K562 (cell line): ENCODE measurements around the gene NR1D2. TPM values are rescaled to one million over a fixed set of nuclear protein-coding genes. Genes with fewer than 3 reads are reported as not detected.

Experiments used
- ATAC-seq: fragments of 200-7000 bp; cut with Tn5 transposase; 3 replicates; pipeline ENCODE4 v1.9.1; 2020; ENCODE audit warnings: moderate library complexity
- BruUV-seq: library from RNA; stranded (reverse); fragments of 400-500 nt; replicated peaks from 2 replicates; lab custom pipeline; 2021; lab: Mats Ljungman, UMichigan
- CTCF ChIA-PET: fragments of 300-600 bp; formaldehyde crosslinking; extraction: SDS; loops from one replicate; lab custom pipeline; 2021; ENCODE audit warnings: low intra/inter-chr PET ratio; lab: Yijun Ruan, JAX
- POLR2A ChIA-PET: fragments of 300-600, 350-650 bp; sonication (Branson Sonifier 250); formaldehyde crosslinking; extraction: SDS; loops from one replicate; lab custom pipeline; 2021; ENCODE audit warnings: antibody characterized with exemption, inconsistent platforms; lab: Yijun Ruan, JAX
- DNase-seq, 4 experiments: peaks; one replicate each; pipeline versions ENCODE4 v3.0.0 to v3.0.0-alpha.2; 2011 to 2018; ENCODE audit warnings: low spot score in 3 of 4, mixed read lengths in 3 of 4; ENCODE audit errors: extremely low read depth in 1 of 4
- FAIRE-seq: peaks from 2 replicates; lab custom pipeline; 2011; peaks lifted over from hg19 to GRCh38; lab: Jason Lieb, UNC
- H2AFZ ChIP-seq: 2 replicates; pipeline ENCODE4 v1.6.0; 2011; ENCODE audit warnings: low read depth, low read length, control low read depth, inconsistent platforms
- H3K27ac ChIP-seq: fragments of 200-600 bp; 3 replicates; pipeline ENCODE4 v1.8.0; 2011; ENCODE audit warnings: low read depth, mild to moderate bottlenecking, control low read depth, inconsistent platforms, low read length, moderate library complexity, mixed read lengths; ENCODE audit errors: extremely low read depth
- H3K27me3 ChIP-seq, 2 experiments: fragments of 300-600 bp in 1 of 2; 2 replicates in 1 of 2; 3 replicates in 1 of 2; pipeline versions ENCODE4 v1.6.0 to v1.8.0; 2011; ENCODE audit warnings: inconsistent platforms in 2 of 2, low read length in 2 of 2, mild to moderate bottlenecking in 1 of 2, mixed read lengths in 1 of 2, moderate library complexity in 1 of 2; ENCODE audit not compliant: control insufficient read depth in 2 of 2, insufficient read depth in 2 of 2
- H3K36me3 ChIP-seq: fragments of 300-600 bp; 3 replicates; pipeline ENCODE4 v1.8.0; 2011; ENCODE audit warnings: mild to moderate bottlenecking, low read length, inconsistent platforms; ENCODE audit not compliant: control insufficient read depth, insufficient read depth
- H3K4me1 ChIP-seq, 2 experiments: fragments of 200-600 bp in 1 of 2; replicated peaks in 1 of 2; 2 replicates in 1 of 2; 3 replicates in 1 of 2; pipeline versions ENCODE4 v1.5.1 to v1.8.0; 2011; ENCODE audit warnings: inconsistent platforms in 2 of 2, low read length in 2 of 2, mild to moderate bottlenecking in 1 of 2, mixed read lengths in 1 of 2, moderate library complexity in 1 of 2; ENCODE audit not compliant: control insufficient read depth in 2 of 2, insufficient read depth in 2 of 2
- H3K4me2 ChIP-seq: 2 replicates; pipeline ENCODE4 v1.6.1; 2011; ENCODE audit warnings: low read length, control low read depth, inconsistent platforms, mixed read lengths; ENCODE audit not compliant: insufficient read depth
- H3K4me3 ChIP-seq: fragments of 200-600 bp; sonication (generic), shearing (Covaris generic); 2 replicates; pipeline ENCODE4 v1.5.1; 2016; ENCODE audit warnings: control low read depth, inconsistent platforms
- H3K79me2 ChIP-seq: fragments of 200-600 bp; 3 replicates; pipeline ENCODE4 v1.8.0; 2011; ENCODE audit warnings: low read length, inconsistent platforms; ENCODE audit not compliant: control insufficient read depth, insufficient read depth
- H3K9ac ChIP-seq, 2 experiments: 2 replicates each; pipeline versions ENCODE4 v1.6.0 to v1.6.1; 2011; ENCODE audit warnings: low read depth in 2 of 2, low read length in 2 of 2, control low read depth in 1 of 2, inconsistent platforms in 1 of 2, mild to moderate bottlenecking in 1 of 2, mixed read lengths in 1 of 2; ENCODE audit not compliant: insufficient read depth in 1 of 2
- H3K9me1 ChIP-seq: one replicate; pipeline ENCODE4 v1.6.0; 2011; ENCODE audit warnings: inconsistent platforms, mild to moderate bottlenecking, low read length, moderate library complexity; ENCODE audit not compliant: control insufficient read depth, insufficient read depth
- H3K9me3 ChIP-seq: replicated peaks from 2 replicates; pipeline ENCODE4 v1.5.1; 2011; ENCODE audit warnings: low read depth, low read length, inconsistent platforms; ENCODE audit not compliant: control insufficient read depth, insufficient read depth
- H4K20me1 ChIP-seq: replicated peaks from 2 replicates; pipeline ENCODE4 v1.6.1; 2011; ENCODE audit warnings: low read length, inconsistent platforms, mixed read lengths; ENCODE audit not compliant: control insufficient read depth, insufficient read depth
- CAMTA2 ChIP-seq: fragments of 250-450 bp; sonication (Bioruptor Pico); conservative IDR thresholded peaks from 2 replicates; pipeline ENCODE4 v1.5.1; 2022
- EHMT2 ChIP-seq: fragments of 450-650 bp; IDR thresholded peaks from 2 replicates; pipeline ENCODE4 v1.6.1; 2018; ENCODE audit warnings: antibody characterized with exemption
- ESRRB ChIP-seq: fragments of 250-450 bp; sonication (Bioruptor Pico); IDR thresholded peaks from 2 replicates; pipeline ENCODE4 v1.5.0; 2020; ENCODE audit warnings: mild to moderate bottlenecking, moderate library complexity, borderline replicate concordance
- HEY1 ChIP-seq: fragments of 250-450 bp; sonication (Bioruptor Pico); IDR thresholded peaks from 2 replicates; pipeline ENCODE4 v1.5.0; 2020; ENCODE audit warnings: mild to moderate bottlenecking, moderate library complexity, borderline replicate concordance
- HNRNPH1 ChIP-seq: fragments of 200-400 bp; formaldehyde crosslinking; optimal IDR thresholded peaks from 2 replicates; pipeline ENCODE3; 2017; ENCODE audit warnings: low read depth, mild to moderate bottlenecking, low read length, moderate library complexity
- ILF3 ChIP-seq: fragments of 450-650 bp; IDR thresholded peaks from 2 replicates; pipeline ENCODE4 v1.6.1; 2018; ENCODE audit warnings: antibody characterized with exemption, mild to moderate bottlenecking, moderate library complexity, borderline replicate concordance
- KDM1A ChIP-seq, 2 experiments: fragments of 450-650 bp; IDR thresholded peaks; 2 replicates each; pipeline ENCODE4 v1.6.1; 2016; ENCODE audit warnings: mild to moderate bottlenecking in 2 of 2
- KDM4B ChIP-seq, 2 experiments: fragments of 450-650 bp in 1 of 2; sonication (generic) in 1 of 2; IDR thresholded peaks; 2 replicates each; pipeline ENCODE4 v1.6.1; 2016 to 2017; ENCODE audit warnings: borderline replicate concordance in 2 of 2, antibody characterized with exemption in 1 of 2, low read depth in 1 of 2, mild to moderate bottlenecking in 1 of 2
- LARP7 ChIP-seq: fragments of 450-650 bp; IDR thresholded peaks from 2 replicates; pipeline ENCODE4 v1.6.1; 2016
- NFRKB ChIP-seq: fragments of 450-650 bp; IDR thresholded peaks from 2 replicates; pipeline ENCODE4 v1.6.1; 2016; ENCODE audit warnings: low read depth
- PML ChIP-seq: IDR thresholded peaks from 2 replicates; pipeline ENCODE4 v1.6.1; 2012; ENCODE audit warnings: low read length, inconsistent platforms
- POLR2A ChIP-seq: fragments of 450-650 bp; conservative IDR thresholded peaks from 2 replicates; pipeline ENCODE4 v1.6.1; 2016
- POLR2B ChIP-seq: fragments of 450-650 bp; IDR thresholded peaks from 2 replicates; pipeline ENCODE4 v1.6.1; 2018; ENCODE audit warnings: low read depth; ENCODE audit not compliant: partially characterized antibody
- RBFOX2 ChIP-seq: fragments of 200-400 bp; formaldehyde crosslinking; IDR thresholded peaks from 2 replicates; pipeline ENCODE4 v1.6.1; 2017; ENCODE audit warnings: low read depth, mild to moderate bottlenecking, low read length, moderate library complexity
- SMAD3 ChIP-seq: fragments of 450-650 bp; formaldehyde crosslinking; conservative IDR thresholded peaks from 2 replicates; pipeline ENCODE4 v1.4.0; 2020; ENCODE audit warnings: mild to moderate bottlenecking
- SUPT5H ChIP-seq: fragments of 450-650 bp; IDR thresholded peaks from 2 replicates; pipeline ENCODE4 v1.6.1; 2016
- ZBTB7A ChIP-seq: IDR thresholded peaks from 2 replicates; pipeline ENCODE4 v1.6.1; 2011; ENCODE audit warnings: low read depth, mild to moderate bottlenecking, low read length, moderate library complexity, borderline replicate concordance; ENCODE audit not compliant: control insufficient read depth
- ZNF12 ChIP-seq: sonication (generic); formaldehyde crosslinking; IDR thresholded peaks from 2 replicates; pipeline ENCODE4 v1.4.0; 2020; ENCODE audit warnings: mild to moderate bottlenecking, missing genetic modification reagents
- ZNF121 ChIP-seq: sonication (generic); formaldehyde crosslinking; conservative IDR thresholded peaks from 2 replicates; pipeline ENCODE4 v1.8.0; 2022; ENCODE audit warnings: missing genetic modification reagents
- ZNF57 ChIP-seq: fragments of 450-650 bp; formaldehyde crosslinking; IDR thresholded peaks from 2 replicates; pipeline ENCODE4 v1.4.0; 2020; ENCODE audit warnings: mild to moderate bottlenecking, moderate library complexity
- ZNF699 ChIP-seq: fragments of 250-450 bp; sonication (Bioruptor Pico); IDR thresholded peaks from 2 replicates; pipeline ENCODE4 v1.8.0; 2021; ENCODE audit warnings: mild to moderate bottlenecking, moderate library complexity; ENCODE audit not compliant: insufficient replicate concordance
- ZNF717 ChIP-seq: fragments of 250-450 bp; sonication (Bioruptor Pico); IDR thresholded peaks from 2 replicates; pipeline ENCODE4 v1.5.0; 2021
- WGBS: fragments of 100-300 bp; shearing (Covaris generic); methylation state at CpG from one replicate; pipeline ENCODE4 v1.1.6; 2016; ENCODE audit warnings: low coverage, mixed read lengths; ENCODE audit not compliant: insufficient coverage; ENCODE audit errors: missing lambda C conversion rate; 5-methylcytosine and 5-hydroxymethylcytosine counted together
- in situ Hi-C: fragments of 300-500 bp; cut with MboI; formaldehyde crosslinking; loops from 4 replicates; pipeline ENCODE4 v1.15.0; 2018; ENCODE audit warnings: inconsistent platforms, mixed read lengths
- intact Hi-C: fragments of 100-400 bp; cut with micrococcal nuclease; formaldehyde crosslinking; loops from 2 replicates; pipeline ENCODE4 v1.14.2; 2022
- polyA plus RNA-seq, 8 experiments: library from polyadenylated mRNA; depleted of rRNA in 4 of 8; stranded (reverse) in 5 of 8; unstranded in 3 of 8; fragments of >200 nt; fragmentation: Nextera tagmentation in 2 of 8; fragmentation: Illumina TruSeq in 1 of 8; extraction: Ambion mirVana in 2 of 8; extraction: Trizol in 1 of 8; gene quantifications; 2 replicates each; pipeline versions ENCODE4 v1.2.1 to v1.2.3, GENCODE V29; 2011 to 2014; ENCODE audit warnings: inconsistent platforms in 1 of 8, missing spikeins in 1 of 8
- total RNA-seq, 7 experiments: library from RNA; depleted of rRNA in 6 of 7; stranded (reverse); fragments of >200 nt in 6 of 7; fragmentation: Illumina TruSeq in 2 of 7; extraction: Trizol in 2 of 7; gene quantifications; 2 replicates each; pipeline versions ENCODE4 v1.2.1 to v1.2.3, GENCODE V29; 2011 to 2021; ENCODE audit warnings: low replicate concordance in 1 of 7
- TF ChIP-seq, protein P1 (sequence below): fragments of 450-650 bp; formaldehyde crosslinking; conservative IDR thresholded peaks from 2 replicates; pipeline ENCODE4 v1.4.0; 2022; ENCODE audit warnings: mild to moderate bottlenecking, missing genetic modification characterization

The NR1D2 gene
- total and polyA plus RNA-seq, 9 of the 15 experiments (the other 6 are each of a cell fraction or from before 2014, with no cell fraction given): 1.2 to 5.5 (median 2.9) TPM

DNA sequence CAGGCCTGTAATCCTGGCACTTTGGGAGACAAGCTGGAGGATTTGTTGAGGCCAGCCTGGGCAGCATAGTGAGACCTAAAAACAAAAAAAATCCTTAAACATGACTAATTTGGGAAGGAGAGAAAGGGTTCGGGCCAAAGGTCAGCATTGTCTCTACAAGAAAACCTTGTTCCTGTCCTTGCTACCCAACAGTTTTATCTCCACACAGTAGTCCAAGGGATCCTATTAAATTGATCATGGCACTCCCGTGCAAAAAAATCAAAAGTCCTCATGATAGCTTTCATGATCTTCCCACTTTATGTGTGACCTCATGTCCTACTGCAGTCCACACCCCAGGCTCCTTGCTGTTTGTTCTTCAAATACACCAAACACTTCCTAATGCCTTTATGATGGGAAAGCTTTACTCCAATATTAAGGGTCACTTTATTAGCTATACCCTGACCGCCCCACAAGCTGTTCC is 24.0 kb upstream of the NR1D2 start:
- Histone ChIP-seq H3K9me1 (no peaks in the 10 kb centered on the region), H3K79me2 (peaks cover 42% of the 10 kb centered on the region), H3K36me3 (peaks cover 39% of the 10 kb centered on the region), H3K27me3 (no peaks in the 10 kb centered on the region), H3K9ac (no peak overlapping the region), H3K27ac (no peak overlapping the region; the same call in 2 of the 3 replicates), H4K20me1 (peaks cover 22% of the 10 kb centered on the region), H3K9me3 (no peaks in the 10 kb centered on the region), H2AFZ (no peak overlapping the region), H3K4me2 (no peak overlapping the region), H3K4me1 (peaks cover 9 to 21% of the 10 kb centered on the region in 2 experiments), H3K4me3 (no peak overlapping the region)
- ATAC-seq (no peak), DNase-seq (peak in 1 of 4 experiments; percentile 41), FAIRE-seq (no peak)
- ChIA-PET POLR2A (interaction anchor here (1.1 to 7.1 kb wide), 6 partner anchors 8 to 146 kb away, joined by 3 to 165 read pairs (median 6); no protein-coding TSS in a partner anchor), CTCF (no interaction called here)
- in situ Hi-C loops (no loop called here), intact Hi-C loops (no loop called here)
- no TSS peak for BruUV-seq
- 66% methylated on average over 3 of the region's 3 CpGs for WGBS
- no peak for TF ChIP-seq EHMT2
- TF ChIP-seq POLR2A: peak; percentile 68; the same call in 1 of the 2 replicates
- 0 out of 2 replicates have a peak, but pooled peaks have one; percentile 59 for TF ChIP-seq ZNF57 (CRISPR knock-in tag)
- no peak for TF ChIP-seq KDM1A (IDR thresholded peaks at IDR 0.05)
- no peak for TF ChIP-seq HNRNPH1
- TF ChIP-seq, protein P1, sequence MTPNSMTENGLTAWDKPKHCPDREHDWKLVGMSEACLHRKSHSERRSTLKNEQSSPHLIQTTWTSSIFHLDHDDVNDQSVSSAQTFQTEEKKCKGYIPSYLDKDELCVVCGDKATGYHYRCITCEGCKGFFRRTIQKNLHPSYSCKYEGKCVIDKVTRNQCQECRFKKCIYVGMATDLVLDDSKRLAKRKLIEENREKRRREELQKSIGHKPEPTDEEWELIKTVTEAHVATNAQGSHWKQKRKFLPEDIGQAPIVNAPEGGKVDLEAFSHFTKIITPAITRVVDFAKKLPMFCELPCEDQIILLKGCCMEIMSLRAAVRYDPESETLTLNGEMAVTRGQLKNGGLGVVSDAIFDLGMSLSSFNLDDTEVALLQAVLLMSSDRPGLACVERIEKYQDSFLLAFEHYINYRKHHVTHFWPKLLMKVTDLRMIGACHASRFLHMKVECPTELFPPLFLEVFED: 0 out of 2 replicates have a peak, but pooled peaks have one; percentile 12
- TF ChIP-seq ZNF717 (CRISPR knock-in tag): peak; percentile 51; the same call in 1 of the 2 replicates
- 0 out of 2 replicates have a peak, but pooled peaks have one; percentile 39 for TF ChIP-seq CAMTA2 (CRISPR knock-in tag)
- TF ChIP-seq RBFOX2: 0 out of 2 replicates have a peak, but pooled peaks have one; percentile 12
- TF ChIP-seq ILF3: peak; percentile 82
- TF ChIP-seq POLR2B: peak; percentile 68
- no peak for TF ChIP-seq ZNF12 (CRISPR knock-in tag)
- TF ChIP-seq NFRKB: no peak
- TF ChIP-seq SMAD3 (CRISPR knock-in tag): no peak
- TF ChIP-seq ESRRB (CRISPR knock-in tag): 0 out of 2 replicates have a peak, but pooled peaks have one; percentile 71
- peak; percentile 50; the same call in 1 of the 2 replicates for TF ChIP-seq PML
- no peak for TF ChIP-seq LARP7
- TF ChIP-seq SUPT5H: peak; percentile 66
- TF ChIP-seq KDM4B (IDR thresholded peaks at IDR 0.05; ENCODE audit: borderline replicate concordance in 2 of 2, low read depth in 1 of 2): no peak
- no peak for TF ChIP-seq ZBTB7A
- TF ChIP-seq ZNF699 (CRISPR knock-in tag): no peak
- no peak for TF ChIP-seq HEY1
- TF ChIP-seq ZNF121 (CRISPR knock-in tag): peak; percentile 83
